HepG2 (cell line): ENCODE results near the gene INSRR. TPM values are rescaled to one million over a fixed set of nuclear protein-coding genes. Genes with fewer than 3 reads are reported as not detected.

ENCODE experiments used
- ATAC-seq: fragments of 200-7000 bp; cut with Tn5 transposase; 3 replicates; pipeline ENCODE4 v1.9.1; 2020; ENCODE audit warnings: mild to moderate bottlenecking, moderate library complexity
- BruUV-seq: library from RNA; stranded (reverse); fragments of 400-500 nt; replicated peaks from 2 replicates; lab custom pipeline; 2021; lab: Mats Ljungman, UMichigan
- CTCF ChIA-PET: fragments of 300-600 bp; formaldehyde crosslinking; extraction: SDS; loops from one replicate; lab custom pipeline; 2021; ENCODE audit warnings: low total read pairs, inconsistent platforms, low intra/inter-chr PET ratio; lab: Yijun Ruan, JAX
- POLR2A ChIA-PET: fragments of 350-600 bp; sonication (Branson Sonifier 250); formaldehyde crosslinking; loops from one replicate; lab custom pipeline; 2020; ENCODE audit warnings: antibody characterized with exemption, inconsistent platforms; lab: Yijun Ruan, JAX
- DNase-seq: peaks from one replicate; pipeline ENCODE4 v3.0.0-alpha.2; 2015; ENCODE audit warnings: low spot score
- FAIRE-seq: peaks from 3 replicates; lab custom pipeline; 2011; peaks lifted over from hg19 to GRCh38; lab: Jason Lieb, UNC
- H2AFZ ChIP-seq: one replicate; pipeline ENCODE4 v1.6.1; 2011; ENCODE audit warnings: low read length, inconsistent platforms
- H3K27ac ChIP-seq: fragments of 300-600 bp; 3 replicates; pipeline ENCODE4 v1.8.0; 2011; ENCODE audit warnings: mixed run types, mild to moderate bottlenecking, mixed read lengths, low read length, inconsistent platforms; ENCODE audit not compliant: insufficient read depth; ENCODE audit errors: extremely low read length
- H3K27me3 ChIP-seq, 2 experiments: fragments of 200-600 bp in 1 of 2; 2 replicates in 1 of 2; 3 replicates in 1 of 2; pipeline versions ENCODE4 v1.6.0 to v1.8.0; 2011; ENCODE audit warnings: low read length in 2 of 2, mild to moderate bottlenecking in 2 of 2, moderate library complexity in 2 of 2, inconsistent platforms in 1 of 2; ENCODE audit not compliant: insufficient read depth in 2 of 2, control insufficient read depth in 1 of 2
- H3K36me3 ChIP-seq, 2 experiments: fragments of 200-600 bp in 1 of 2; replicated peaks in 1 of 2; 2 replicates in 1 of 2; 3 replicates in 1 of 2; pipeline versions ENCODE4 v1.5.1 to v1.8.0; 2011; ENCODE audit warnings: low read length in 2 of 2, inconsistent platforms in 1 of 2; ENCODE audit not compliant: insufficient read depth in 2 of 2, control insufficient read depth in 1 of 2
- H3K4me1 ChIP-seq: 2 replicates; pipeline ENCODE4 v1.5.1; 2012; ENCODE audit warnings: low read length, inconsistent platforms; ENCODE audit not compliant: insufficient read depth
- H3K4me2 ChIP-seq: 2 replicates; pipeline ENCODE4 v1.6.0; 2011; ENCODE audit warnings: low read depth, low read length, inconsistent platforms
- H3K4me3 ChIP-seq, 3 experiments: fragments of 200-600 bp in 1 of 3; sonication (generic), shearing (Covaris generic) in 1 of 3; replicated peaks in 1 of 3; 2 replicates each; pipeline ENCODE4 v1.5.1; 2011 to 2016; ENCODE audit warnings: low read length in 3 of 3, inconsistent platforms in 2 of 3, low read depth in 2 of 3, mild to moderate bottlenecking in 2 of 3, control low read depth in 1 of 3, mixed read lengths in 1 of 3; ENCODE audit not compliant: insufficient read depth in 1 of 3
- H3K79me2 ChIP-seq: one replicate; pipeline ENCODE4 v1.6.1; 2011; ENCODE audit warnings: low read length, inconsistent platforms; ENCODE audit not compliant: insufficient read depth
- H3K9ac ChIP-seq: 2 replicates; pipeline ENCODE4 v1.6.0; 2011; ENCODE audit warnings: mild to moderate bottlenecking, low read depth, low read length, inconsistent platforms; ENCODE audit not compliant: insufficient read depth
- H3K9me3 ChIP-seq: 2 replicates; pipeline ENCODE4 v1.5.1; 2012; ENCODE audit warnings: mild to moderate bottlenecking, low read length
- H4K20me1 ChIP-seq: 2 replicates; pipeline ENCODE4 v1.6.0; 2011; ENCODE audit warnings: inconsistent platforms, mild to moderate bottlenecking, low read length, moderate library complexity; ENCODE audit not compliant: insufficient read depth
- HMGA1 ChIP-seq: sonication (generic); formaldehyde crosslinking; conservative IDR thresholded peaks from 2 replicates; pipeline ENCODE4 v1.4.0; 2020; ENCODE audit warnings: missing genetic modification reagents
- MTF2 ChIP-seq: sonication (generic); formaldehyde crosslinking; IDR thresholded peaks from 2 replicates; pipeline ENCODE4 v1.5.0; 2020; ENCODE audit warnings: missing genetic modification reagents, borderline replicate concordance
- PPARG ChIP-seq: conservative IDR thresholded peaks from 2 replicates; pipeline ENCODE4 v1.6.1; 2016; ENCODE audit warnings: missing biosample characterization, missing genetic modification reagents
- ZNF10 ChIP-seq: sonication (generic); formaldehyde crosslinking; IDR thresholded peaks from 2 replicates; pipeline ENCODE4 v1.4.0; 2020; ENCODE audit warnings: mild to moderate bottlenecking, low read depth, missing genetic modification reagents, borderline replicate concordance
- ZNF446 ChIP-seq: sonication (generic); formaldehyde crosslinking; IDR thresholded peaks from 2 replicates; pipeline ENCODE4 v1.5.0; 2020; ENCODE audit warnings: mild to moderate bottlenecking, missing genetic modification reagents
- ZNF749 ChIP-seq: sonication (generic); formaldehyde crosslinking; IDR thresholded peaks from 2 replicates; pipeline ENCODE4 v1.8.0; 2022; ENCODE audit warnings: mild to moderate bottlenecking, missing genetic modification reagents, moderate library complexity, borderline replicate concordance
- ZNF816 ChIP-seq: sonication (generic); formaldehyde crosslinking; IDR thresholded peaks from 2 replicates; pipeline ENCODE4 v1.8.0; 2022; ENCODE audit warnings: missing genetic modification reagents, mild to moderate bottlenecking, borderline replicate concordance
- WGBS: methylation state at CpG from one replicate; pipeline ENCODE4 v1.1.6; 2017; ENCODE audit warnings: low lambda C conversion rate; 5-methylcytosine and 5-hydroxymethylcytosine counted together
- in situ Hi-C: cut with HindIII; loops from 2 replicates; pipeline ENCODE4 v1.10.0; 2017; ENCODE audit warnings: low pct_unique_long_range_greater_than_20kb; ENCODE audit not compliant: extremely low pct_ligation_motif_present
- intact Hi-C: fragments of 100-400 bp; cut with micrococcal nuclease; formaldehyde crosslinking; loops from one replicate; pipeline ENCODE4 v1.10.0; 2022; ENCODE audit not compliant: unreplicated experiment
- polyA plus RNA-seq, 8 experiments: library from polyadenylated mRNA; depleted of rRNA in 3 of 8; stranded (reverse) in 7 of 8; unstranded in 1 of 8; fragments of >200 nt; fragmentation: Illumina TruSeq in 4 of 8; extraction: Trizol in 4 of 8; gene quantifications; 2 replicates each; pipeline versions ENCODE4 v1.2.1 to v1.2.3, GENCODE V29; 2011 to 2016; ENCODE audit warnings: low read depth in 4 of 8, missing spikeins in 1 of 8, mixed read lengths in 1 of 8; ENCODE audit not compliant: insufficient read depth in 1 of 8
- total RNA-seq, 5 experiments: library from RNA; depleted of rRNA; stranded (reverse); fragments of >200 nt; fragmentation: Illumina TruSeq; extraction: Trizol; gene quantifications; 2 replicates each; pipeline ENCODE4 v1.2.3, GENCODE V29; 2016; ENCODE audit warnings: low read depth in 1 of 5
- TF ChIP-seq, protein P1 (sequence below): sonication (generic); formaldehyde crosslinking; conservative IDR thresholded peaks from 2 replicates; pipeline ENCODE4 v1.8.0; 2022; ENCODE audit warnings: missing genetic modification reagents
- TF ChIP-seq, protein P2 (sequence below): sonication (generic); formaldehyde crosslinking; IDR thresholded peaks from 2 replicates; pipeline ENCODE4 v1.4.0; 2020; ENCODE audit warnings: mild to moderate bottlenecking, missing genetic modification reagents
- TF ChIP-seq, protein P3 (sequence below): sonication (generic); formaldehyde crosslinking; conservative IDR thresholded peaks from 2 replicates; pipeline ENCODE4 v1.4.0; 2020; ENCODE audit warnings: missing genetic modification reagents

INSRR gene
- total and polyA plus RNA-seq, 2 of the 13 experiments (the other 11 are each of a cell fraction or from before 2014, with no cell fraction given), result not detected

DNA sequence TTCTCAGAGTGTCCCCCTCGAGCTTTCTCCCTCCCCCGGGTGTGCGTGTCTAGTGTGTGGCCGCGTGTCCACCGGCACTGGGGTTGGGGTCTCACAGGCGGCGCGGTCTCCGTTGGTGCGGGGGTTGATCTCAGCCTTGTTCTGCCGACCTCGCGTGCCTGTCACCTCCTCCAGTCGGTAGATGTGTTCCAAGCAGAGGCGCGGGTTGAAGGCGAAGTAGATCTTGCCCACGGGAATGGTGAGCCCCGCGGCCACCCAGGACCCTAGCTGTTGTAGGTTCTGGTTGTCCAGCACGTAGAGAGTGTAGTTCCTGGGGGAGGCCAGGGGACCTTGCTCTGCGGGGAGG lies 9.8 kb downstream of the INSRR start:
- Histone ChIP-seq H3K27me3 (peaks cover 4 to 35% of the 10 kb centered on the region in 2 experiments; a peak in 2 of 5 replicates), H3K4me3 (no peak overlapping the region), H3K79me2 (no peaks in the 10 kb centered on the region), H3K27ac (no peak overlapping the region), H2AFZ (no peak overlapping the region), H4K20me1 (no peaks in the 10 kb centered on the region), H3K36me3 (no peaks in the 10 kb centered on the region), H3K4me2 (no peak overlapping the region), H3K9me3 (no peaks in the 10 kb centered on the region), H3K9ac (no peak overlapping the region), H3K4me1 (peaks cover 15% of the 10 kb centered on the region)
- WGBS, result 82% methylated on average over 14 of the region's 23 CpGs
- CTCF ChIA-PET, result no interaction called here
- TF ChIP-seq ZNF10 (CRISPR knock-in tag), result no peak
- no peak for TF ChIP-seq ZNF816 (CRISPR knock-in tag)
- TF ChIP-seq, protein P1, sequence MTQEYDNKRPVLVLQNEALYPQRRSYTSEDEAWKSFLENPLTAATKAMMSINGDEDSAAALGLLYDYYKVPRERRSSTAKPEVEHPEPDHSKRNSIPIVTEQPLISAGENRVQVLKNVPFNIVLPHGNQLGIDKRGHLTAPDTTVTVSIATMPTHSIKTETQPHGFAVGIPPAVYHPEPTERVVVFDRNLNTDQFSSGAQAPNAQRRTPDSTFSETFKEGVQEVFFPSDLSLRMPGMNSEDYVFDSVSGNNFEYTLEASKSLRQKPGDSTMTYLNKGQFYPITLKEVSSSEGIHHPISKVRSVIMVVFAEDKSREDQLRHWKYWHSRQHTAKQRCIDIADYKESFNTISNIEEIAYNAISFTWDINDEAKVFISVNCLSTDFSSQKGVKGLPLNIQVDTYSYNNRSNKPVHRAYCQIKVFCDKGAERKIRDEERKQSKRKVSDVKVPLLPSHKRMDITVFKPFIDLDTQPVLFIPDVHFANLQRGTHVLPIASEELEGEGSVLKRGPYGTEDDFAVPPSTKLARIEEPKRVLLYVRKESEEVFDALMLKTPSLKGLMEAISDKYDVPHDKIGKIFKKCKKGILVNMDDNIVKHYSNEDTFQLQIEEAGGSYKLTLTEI (CRISPR knock-in tag), result no peak
- TF ChIP-seq, protein P2, sequence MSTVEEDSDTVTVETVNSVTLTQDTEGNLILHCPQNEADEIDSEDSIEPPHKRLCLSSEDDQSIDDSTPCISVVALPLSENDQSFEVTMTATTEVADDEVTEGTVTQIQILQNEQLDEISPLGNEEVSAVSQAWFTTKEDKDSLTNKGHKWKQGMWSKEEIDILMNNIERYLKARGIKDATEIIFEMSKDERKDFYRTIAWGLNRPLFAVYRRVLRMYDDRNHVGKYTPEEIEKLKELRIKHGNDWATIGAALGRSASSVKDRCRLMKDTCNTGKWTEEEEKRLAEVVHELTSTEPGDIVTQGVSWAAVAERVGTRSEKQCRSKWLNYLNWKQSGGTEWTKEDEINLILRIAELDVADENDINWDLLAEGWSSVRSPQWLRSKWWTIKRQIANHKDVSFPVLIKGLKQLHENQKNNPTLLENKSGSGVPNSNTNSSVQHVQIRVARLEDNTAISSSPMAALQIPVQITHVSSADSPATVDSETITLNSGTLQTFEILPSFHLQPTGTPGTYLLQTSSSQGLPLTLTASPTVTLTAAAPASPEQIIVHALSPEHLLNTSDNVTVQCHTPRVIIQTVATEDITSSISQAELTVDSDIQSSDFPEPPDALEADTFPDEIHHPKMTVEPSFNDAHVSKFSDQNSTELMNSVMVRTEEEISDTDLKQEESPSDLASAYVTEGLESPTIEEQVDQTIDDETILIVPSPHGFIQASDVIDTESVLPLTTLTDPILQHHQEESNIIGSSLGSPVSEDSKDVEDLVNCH (CRISPR knock-in tag), result no peak
- no peak for TF ChIP-seq PPARG
- no peak for TF ChIP-seq ZNF749 (CRISPR knock-in tag)
- no peak for TF ChIP-seq HMGA1 (CRISPR knock-in tag)
- TF ChIP-seq, protein P3, sequence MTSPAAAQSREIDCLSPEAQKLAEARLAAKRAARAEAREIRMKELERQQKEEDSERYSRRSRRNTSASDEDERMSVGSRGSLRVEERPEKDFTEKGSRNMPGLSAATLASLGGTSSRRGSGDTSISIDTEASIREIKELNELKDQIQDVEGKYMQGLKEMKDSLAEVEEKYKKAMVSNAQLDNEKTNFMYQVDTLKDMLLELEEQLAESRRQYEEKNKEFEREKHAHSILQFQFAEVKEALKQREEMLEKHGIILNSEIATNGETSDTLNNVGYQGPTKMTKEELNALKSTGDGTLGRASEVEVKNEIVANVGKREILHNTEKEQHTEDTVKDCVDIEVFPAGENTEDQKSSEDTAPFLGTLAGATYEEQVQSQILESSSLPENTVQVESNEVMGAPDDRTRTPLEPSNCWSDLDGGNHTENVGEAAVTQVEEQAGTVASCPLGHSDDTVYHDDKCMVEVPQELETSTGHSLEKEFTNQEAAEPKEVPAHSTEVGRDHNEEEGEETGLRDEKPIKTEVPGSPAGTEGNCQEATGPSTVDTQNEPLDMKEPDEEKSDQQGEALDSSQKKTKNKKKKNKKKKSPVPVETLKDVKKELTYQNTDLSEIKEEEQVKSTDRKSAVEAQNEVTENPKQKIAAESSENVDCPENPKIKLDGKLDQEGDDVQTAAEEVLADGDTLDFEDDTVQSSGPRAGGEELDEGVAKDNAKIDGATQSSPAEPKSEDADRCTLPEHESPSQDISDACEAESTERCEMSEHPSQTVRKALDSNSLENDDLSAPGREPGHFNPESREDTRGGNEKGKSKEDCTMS (CRISPR knock-in tag), result no peak
- no peak for TF ChIP-seq ZNF446 (CRISPR knock-in tag)
- TF ChIP-seq MTF2 (CRISPR knock-in tag), result no peak
- intact Hi-C loops (no loop called here), in situ Hi-C loops (no loop called here)
- BruUV-seq, result no TSS peak
- ATAC-seq (no peak), DNase-seq (no peak), FAIRE-seq (no peak)
- POLR2A ChIA-PET, result no interaction called here
